Epithelial cell of proximal tubule (primary cell): ENCODE results near the gene VPS41. TPM values are rescaled to one million over a fixed set of nuclear protein-coding genes. Genes with fewer than 3 reads are reported as not detected.

Experiments
- DNase-seq: peaks from one replicate; pipeline ENCODE4 v3.0.0-alpha.2; 2011; ENCODE audit warnings: low read depth
- H3K4me3 ChIP-seq: 2 replicates; pipeline ENCODE4 v1.5.1; 2011; ENCODE audit warnings: low read depth, mild to moderate bottlenecking, low read length
- total RNA-seq: library from RNA; depleted of rRNA; stranded (reverse); fragments of >200 nt; gene quantifications from 2 replicates; pipeline ENCODE4 v1.2.3, GENCODE V29; 2015
- TF ChIP-seq, protein P1 (sequence below): conservative IDR thresholded peaks from 2 replicates; pipeline ENCODE4 v1.5.1; 2012; ENCODE audit warnings: low read depth, mild to moderate bottlenecking, low read length

The VPS41 gene
- total RNA-seq, 1 donor from 2014 or later: 22.7 TPM

DNA sequence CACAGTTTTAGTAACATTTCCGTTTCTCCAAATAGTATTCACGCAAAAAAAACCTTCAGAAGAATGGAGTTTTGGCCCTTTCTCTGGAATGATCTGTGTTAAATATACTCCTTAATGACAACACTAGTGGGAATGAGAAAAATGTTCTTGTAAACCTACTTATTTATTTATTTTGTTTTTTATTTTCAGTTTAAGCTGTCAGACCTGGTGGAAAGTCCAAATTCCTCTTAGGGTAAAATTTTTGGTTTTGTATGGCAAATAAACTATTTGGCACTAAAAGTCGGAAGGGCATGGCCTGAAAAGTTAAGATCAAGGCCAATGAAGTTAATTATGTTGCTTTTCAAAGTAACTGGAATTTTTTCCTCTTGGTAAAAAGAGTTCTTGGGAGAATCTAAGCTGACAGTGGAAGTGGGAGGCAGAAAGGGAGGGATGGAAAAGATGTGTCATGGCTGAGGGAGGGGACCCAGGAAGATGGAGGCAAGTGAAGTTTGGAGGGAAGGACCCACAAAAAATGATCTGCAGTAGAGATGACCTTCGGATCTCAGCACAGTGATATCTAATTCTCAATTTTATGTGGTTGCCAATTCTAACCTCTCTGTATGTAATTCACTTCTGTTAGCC is 33.5 kb upstream of the VPS41 start:
- H3K4me3 ChIP-seq: no peak overlapping the region
- no peak for DNase-seq
- TF ChIP-seq, protein P1, sequence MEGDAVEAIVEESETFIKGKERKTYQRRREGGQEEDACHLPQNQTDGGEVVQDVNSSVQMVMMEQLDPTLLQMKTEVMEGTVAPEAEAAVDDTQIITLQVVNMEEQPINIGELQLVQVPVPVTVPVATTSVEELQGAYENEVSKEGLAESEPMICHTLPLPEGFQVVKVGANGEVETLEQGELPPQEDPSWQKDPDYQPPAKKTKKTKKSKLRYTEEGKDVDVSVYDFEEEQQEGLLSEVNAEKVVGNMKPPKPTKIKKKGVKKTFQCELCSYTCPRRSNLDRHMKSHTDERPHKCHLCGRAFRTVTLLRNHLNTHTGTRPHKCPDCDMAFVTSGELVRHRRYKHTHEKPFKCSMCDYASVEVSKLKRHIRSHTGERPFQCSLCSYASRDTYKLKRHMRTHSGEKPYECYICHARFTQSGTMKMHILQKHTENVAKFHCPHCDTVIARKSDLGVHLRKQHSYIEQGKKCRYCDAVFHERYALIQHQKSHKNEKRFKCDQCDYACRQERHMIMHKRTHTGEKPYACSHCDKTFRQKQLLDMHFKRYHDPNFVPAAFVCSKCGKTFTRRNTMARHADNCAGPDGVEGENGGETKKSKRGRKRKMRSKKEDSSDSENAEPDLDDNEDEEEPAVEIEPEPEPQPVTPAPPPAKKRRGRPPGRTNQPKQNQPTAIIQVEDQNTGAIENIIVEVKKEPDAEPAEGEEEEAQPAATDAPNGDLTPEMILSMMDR: no peak

DNA sequence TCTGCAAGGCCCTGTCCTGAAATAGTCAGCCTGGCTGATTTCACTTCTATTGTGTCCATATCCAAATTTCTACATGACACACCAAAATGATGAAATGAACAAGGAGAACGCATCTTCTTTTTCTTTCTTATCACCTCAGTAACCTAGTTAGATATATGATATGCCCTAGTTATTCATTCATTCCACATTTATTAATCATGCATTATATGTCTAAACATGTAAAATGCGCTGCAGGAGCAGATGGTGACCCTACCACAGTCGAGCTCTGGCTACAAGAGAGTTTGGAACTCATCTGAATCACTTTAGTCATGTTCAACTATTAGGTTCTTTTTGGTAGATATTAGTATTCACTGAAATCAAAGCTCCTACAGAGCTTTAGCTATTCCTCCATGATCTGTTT is 31.8 kb upstream of the VPS41 start:
- no peak for DNase-seq
- no peak overlapping the region for H3K4me3 ChIP-seq
- TF ChIP-seq, protein P1: no peak

DNA sequence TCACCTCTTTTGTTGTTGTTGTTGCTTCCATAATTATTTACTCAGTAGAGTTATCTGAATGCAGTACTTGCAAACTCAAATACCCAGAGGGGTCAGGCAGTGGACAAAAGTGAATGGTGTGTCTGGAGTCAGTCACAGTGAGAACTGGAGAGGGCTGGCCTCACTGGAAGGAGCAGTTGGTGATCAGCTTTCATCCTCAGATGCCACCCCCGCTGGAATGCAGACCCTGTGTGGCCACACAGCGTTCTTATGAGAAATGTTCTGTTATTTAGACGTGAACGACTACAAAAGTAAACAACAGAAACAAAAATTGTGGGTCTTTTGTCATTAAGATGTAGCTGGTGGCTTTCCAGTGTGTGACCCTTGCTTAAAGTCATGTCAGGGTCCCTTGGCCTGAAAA is 29.6 kb upstream of the VPS41 start:
- DNase-seq: no peak
- TF ChIP-seq, protein P1: no peak

DNA sequence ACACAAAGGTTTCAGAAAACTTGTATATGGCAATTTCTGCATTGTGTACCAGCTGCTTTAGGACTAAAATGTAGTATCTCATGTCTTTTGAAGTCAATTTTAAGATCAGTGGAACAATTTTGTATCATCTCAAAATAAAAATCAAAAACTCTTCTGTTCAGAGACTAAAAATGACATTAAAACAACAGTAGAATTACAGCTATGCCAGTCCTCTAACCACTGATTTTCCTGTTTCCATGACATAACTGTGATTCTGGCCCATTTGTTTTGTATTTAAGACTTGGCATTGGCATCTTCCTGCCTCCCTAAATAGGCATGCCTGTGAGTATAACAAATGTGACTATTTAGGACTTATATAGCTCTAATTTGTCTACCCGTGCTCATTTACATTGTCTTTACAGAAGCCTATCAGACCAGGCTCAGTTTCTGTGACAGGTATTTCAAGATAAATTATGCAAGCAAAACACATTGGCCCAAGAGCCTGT is 29.1 kb upstream of the VPS41 start:
- TF ChIP-seq, protein P1: no peak
- H3K4me3 ChIP-seq: no peak overlapping the region
- no peak for DNase-seq

More for the DNA sequence above, 29.6 kb upstream of the VPS41 start:
- no peak overlapping the region for H3K4me3 ChIP-seq

DNA sequence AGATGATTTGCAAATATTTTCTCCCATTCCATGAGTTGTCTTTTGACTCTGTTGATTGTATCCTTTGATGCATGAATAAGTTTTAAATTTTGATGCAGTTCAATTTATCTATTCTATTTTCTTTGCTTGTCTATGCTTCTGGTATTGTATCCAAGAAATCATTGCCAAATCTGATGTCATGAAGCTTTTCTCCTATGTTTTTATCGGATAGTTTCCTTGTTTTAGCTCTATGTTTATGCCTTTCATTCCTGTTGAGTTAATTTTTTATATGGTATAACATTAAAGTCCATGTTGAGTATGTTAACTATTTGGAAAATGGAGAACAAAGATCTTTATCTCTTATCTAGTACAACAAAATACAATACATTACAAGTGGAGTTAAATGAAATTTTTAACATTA is 27.6 kb upstream of the VPS41 start:
- H3K4me3 ChIP-seq: no peak overlapping the region
- no peak for DNase-seq
- TF ChIP-seq, protein P1: no peak

DNA sequence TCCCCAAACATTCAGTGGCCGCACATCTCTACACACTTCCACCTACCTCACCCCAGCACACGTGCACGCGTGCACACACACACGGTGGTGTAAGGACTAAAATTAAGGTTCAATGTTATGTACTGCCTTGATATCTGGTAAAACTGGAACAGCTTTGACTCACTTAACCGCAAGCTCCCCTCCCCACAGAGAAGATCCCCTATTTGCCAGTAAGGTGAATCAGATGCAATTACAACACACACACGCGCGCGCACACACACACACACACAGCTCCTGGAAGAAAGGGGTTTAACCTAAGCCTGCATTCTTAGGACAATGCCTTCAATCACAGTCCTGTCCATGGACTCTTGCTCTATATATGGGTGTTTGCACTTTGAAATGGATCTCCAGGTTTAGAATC is 25.5 kb upstream of the VPS41 start:
- TF ChIP-seq, protein P1: no peak
- H3K4me3 ChIP-seq: no peak overlapping the region
- no peak for DNase-seq

DNA sequence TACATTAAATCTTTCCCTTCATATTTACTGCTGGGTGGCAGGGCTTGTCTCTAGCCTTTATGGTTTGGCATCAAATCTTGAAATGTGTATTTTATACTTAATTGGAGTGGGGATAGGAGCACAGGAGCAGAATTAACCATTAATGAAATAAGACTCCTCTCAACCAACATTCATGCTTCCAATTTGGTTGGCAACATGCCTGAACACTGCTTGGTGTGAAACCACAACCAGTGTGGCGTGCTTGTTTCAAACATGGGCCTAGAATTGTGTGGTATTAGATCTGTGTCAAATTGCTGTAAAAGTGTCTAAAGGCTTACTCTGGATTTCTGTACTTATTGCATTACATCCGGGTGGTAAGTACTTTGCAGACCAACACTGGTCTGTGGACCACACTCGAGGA is 25.1 kb upstream of the VPS41 start:
- TF ChIP-seq, protein P1: no peak
- H3K4me3 ChIP-seq: no peak overlapping the region
- DNase-seq: no peak
